ENCODE results near the gene UNC5CL. TPM values are rescaled to one million over a fixed set of nuclear protein-coding genes. Genes with fewer than 3 reads are reported as not detected.

Gene UNC5CL
- polyA plus RNA-seq, 1 experiment: not detected

GRCh38 chr6:41063884-41064285, 24.9 kb upstream of the UNC5CL start:
- ChIA-PET POLR2A (no interaction called here), CTCF (interaction anchor here (1.4 to 1.8 kb wide), 2 partner anchors 24 to 36 kb away, joined by 3 to 8 read pairs; partner anchors contain the start of gene UNC5CL)
- Histone ChIP-seq H3K27me3 (ENCODE audit: control insufficient read depth, insufficient read depth, low read length) (no peaks in the 10 kb centered on the region), H3K4me3 (ENCODE audit: low read depth, low read length) (no peak overlapping the region), H3K36me3 (ENCODE audit: control insufficient read depth, insufficient read depth, low read length) (peaks cover 1% of the 10 kb centered on the region; the same call in 1 of the 2 replicates)
- DNase-seq (ENCODE audit: low read depth): no peak
- TF ChIP-seq, protein P1, sequence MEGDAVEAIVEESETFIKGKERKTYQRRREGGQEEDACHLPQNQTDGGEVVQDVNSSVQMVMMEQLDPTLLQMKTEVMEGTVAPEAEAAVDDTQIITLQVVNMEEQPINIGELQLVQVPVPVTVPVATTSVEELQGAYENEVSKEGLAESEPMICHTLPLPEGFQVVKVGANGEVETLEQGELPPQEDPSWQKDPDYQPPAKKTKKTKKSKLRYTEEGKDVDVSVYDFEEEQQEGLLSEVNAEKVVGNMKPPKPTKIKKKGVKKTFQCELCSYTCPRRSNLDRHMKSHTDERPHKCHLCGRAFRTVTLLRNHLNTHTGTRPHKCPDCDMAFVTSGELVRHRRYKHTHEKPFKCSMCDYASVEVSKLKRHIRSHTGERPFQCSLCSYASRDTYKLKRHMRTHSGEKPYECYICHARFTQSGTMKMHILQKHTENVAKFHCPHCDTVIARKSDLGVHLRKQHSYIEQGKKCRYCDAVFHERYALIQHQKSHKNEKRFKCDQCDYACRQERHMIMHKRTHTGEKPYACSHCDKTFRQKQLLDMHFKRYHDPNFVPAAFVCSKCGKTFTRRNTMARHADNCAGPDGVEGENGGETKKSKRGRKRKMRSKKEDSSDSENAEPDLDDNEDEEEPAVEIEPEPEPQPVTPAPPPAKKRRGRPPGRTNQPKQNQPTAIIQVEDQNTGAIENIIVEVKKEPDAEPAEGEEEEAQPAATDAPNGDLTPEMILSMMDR (IDR thresholded peaks at IDR 0.05; ENCODE audit: insufficient read depth, low read depth, low read length): no peak

DNA sequence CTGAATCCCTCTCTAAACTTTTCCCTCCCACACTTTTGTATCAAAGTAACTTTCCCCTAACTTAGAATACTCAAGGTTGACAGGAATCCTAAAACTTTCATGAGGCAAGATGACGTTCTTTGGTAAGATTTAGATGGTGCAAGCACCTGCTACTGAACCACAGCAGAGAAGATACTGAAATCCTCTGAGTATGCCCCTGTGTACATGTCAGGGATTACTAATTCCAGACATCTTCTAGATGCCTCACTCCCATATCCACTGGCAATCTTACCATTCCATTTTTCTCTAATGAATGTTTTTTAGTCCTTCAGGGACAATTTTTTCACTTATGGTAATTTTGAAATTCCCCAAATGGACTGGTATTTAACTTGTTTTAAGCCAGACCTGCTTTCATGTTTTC, 23.0 kb upstream of the UNC5CL start:
- DNase-seq (ENCODE audit: low read depth): no peak
- Histone ChIP-seq H3K27me3 (ENCODE audit: control insufficient read depth, insufficient read depth, low read length) (no peaks in the 10 kb centered on the region), H3K4me3 (ENCODE audit: low read depth, low read length) (no peak overlapping the region), H3K36me3 (ENCODE audit: control insufficient read depth, insufficient read depth, low read length) (peaks cover 1% of the 10 kb centered on the region; the same call in 1 of the 2 replicates)
- POLR2A ChIA-PET: no interaction called here
- CTCF ChIA-PET: interaction anchor here (1.8 kb wide), 1 partner anchor 22 kb away, joined by 8 read pairs; the partner anchor contains the start of gene UNC5CL
- TF ChIP-seq, protein P1 (IDR thresholded peaks at IDR 0.05; ENCODE audit: insufficient read depth, low read depth, low read length): no peak

DNA sequence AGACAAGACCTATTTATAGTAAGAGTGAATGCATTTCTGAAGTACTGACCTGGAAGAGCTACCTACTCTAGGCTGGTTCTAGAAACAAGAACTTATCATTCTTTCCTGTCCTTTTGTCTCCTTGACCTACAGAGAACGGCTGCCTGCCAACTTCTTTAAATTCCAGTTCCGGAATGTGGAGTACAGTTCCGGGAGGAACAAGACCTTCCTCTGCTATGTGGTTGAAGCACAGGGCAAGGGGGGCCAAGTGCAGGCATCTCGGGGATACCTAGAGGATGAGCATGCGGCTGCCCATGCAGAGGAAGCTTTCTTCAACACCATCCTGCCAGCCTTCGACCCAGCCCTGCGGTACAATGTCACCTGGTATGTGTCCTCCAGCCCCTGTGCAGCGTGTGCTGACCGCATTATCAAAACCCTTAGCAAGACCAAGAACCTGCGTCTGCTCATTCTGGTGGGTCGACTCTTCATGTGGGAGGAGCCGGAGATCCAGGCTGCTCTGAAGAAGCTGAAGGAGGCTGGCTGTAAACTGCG, 22.2 kb upstream of the UNC5CL start:
- no peak overlapping the region for H3K4me3 ChIP-seq (ENCODE audit: low read depth, low read length)
- CTCF ChIA-PET: interaction anchor here (1.4 kb wide), 1 partner anchor 22 kb away, joined by 6 read pairs; the partner anchor contains the start of gene UNC5CL
- no peak for DNase-seq (ENCODE audit: low read depth)
- TF ChIP-seq, protein P1 (IDR thresholded peaks at IDR 0.05; ENCODE audit: insufficient read depth, low read depth, low read length): no peak
- POLR2A ChIA-PET: no interaction called here
- H3K27me3 ChIP-seq (ENCODE audit: control insufficient read depth, insufficient read depth, low read length): no peaks in the 10 kb centered on the region
- 0 out of 2 replicates have a peak, but pooled peaks cover 1% of the 10 kb centered on the region for H3K36me3 ChIP-seq (ENCODE audit: control insufficient read depth, insufficient read depth, low read length)

GRCh38 chr6:41059556-41059955, 20.5 kb upstream of the UNC5CL start:
- Histone ChIP-seq H3K27me3 (ENCODE audit: control insufficient read depth, insufficient read depth, low read length) (no peaks in the 10 kb centered on the region), H3K4me3 (ENCODE audit: low read depth, low read length) (no peak overlapping the region), H3K36me3 (ENCODE audit: control insufficient read depth, insufficient read depth, low read length) (0 out of 2 replicates have a peak, but pooled peaks cover 1% of the 10 kb centered on the region)
- ChIA-PET POLR2A (no interaction called here), CTCF (interaction anchor here (1.1 to 1.6 kb wide), 6 partner anchors 11 to 165 kb away, joined by 3 to 7 read pairs (median 3); partner anchors contain the start of gene UNC5CL)
- TF ChIP-seq, protein P1 (IDR thresholded peaks at IDR 0.05; ENCODE audit: insufficient read depth, low read depth, low read length): no peak
- no peak for DNase-seq (ENCODE audit: low read depth)

DNA sequence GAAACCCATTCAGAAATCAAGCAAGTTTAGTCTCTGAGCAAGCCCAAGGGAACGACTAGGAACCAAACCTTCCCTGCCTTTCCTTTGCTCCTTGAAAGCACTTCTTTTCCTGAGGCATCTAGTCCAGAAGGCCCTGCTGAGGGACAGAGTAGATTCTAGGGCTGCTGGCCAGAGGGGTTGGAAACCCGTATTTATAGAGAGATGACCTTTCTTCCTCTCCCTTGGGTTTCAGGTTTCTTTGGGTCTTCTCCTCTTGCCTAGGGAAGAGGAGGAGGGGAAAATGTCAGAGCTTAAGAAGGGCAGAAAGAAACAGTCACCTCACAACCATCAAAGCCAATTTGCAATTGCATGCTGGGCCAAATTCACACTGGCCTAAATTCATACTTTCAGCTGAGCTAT, 19.8 kb upstream of the UNC5CL start:
- ChIA-PET POLR2A (no interaction called here), CTCF (interaction anchor here (1.1 to 1.6 kb wide), 6 partner anchors 10 to 164 kb away, joined by 3 to 7 read pairs (median 3); partner anchors contain the start of gene UNC5CL)
- 0 out of 2 replicates have a peak, but pooled peaks cover 1% of the 10 kb centered on the region for H3K36me3 ChIP-seq (ENCODE audit: control insufficient read depth, insufficient read depth, low read length)
- TF ChIP-seq, protein P1 (IDR thresholded peaks at IDR 0.05; ENCODE audit: insufficient read depth, low read depth, low read length): no peak
- no peak overlapping the region for H3K4me3 ChIP-seq (ENCODE audit: low read depth, low read length)
- no peaks in the 10 kb centered on the region for H3K27me3 ChIP-seq (ENCODE audit: control insufficient read depth, insufficient read depth, low read length)
- no peak for DNase-seq (ENCODE audit: low read depth)
